ENCODE results near the gene THOC6. TPM values are rescaled to one million over a fixed set of nuclear protein-coding genes. Genes with fewer than 3 reads are reported as not detected.

THOC6 gene
- total and polyA plus RNA-seq, 9 of the 15 experiments (the other 6 are each of a cell fraction or from before 2014, with no cell fraction given), result 2.5 to 65.4 (median 42.3) TPM

DNA sequence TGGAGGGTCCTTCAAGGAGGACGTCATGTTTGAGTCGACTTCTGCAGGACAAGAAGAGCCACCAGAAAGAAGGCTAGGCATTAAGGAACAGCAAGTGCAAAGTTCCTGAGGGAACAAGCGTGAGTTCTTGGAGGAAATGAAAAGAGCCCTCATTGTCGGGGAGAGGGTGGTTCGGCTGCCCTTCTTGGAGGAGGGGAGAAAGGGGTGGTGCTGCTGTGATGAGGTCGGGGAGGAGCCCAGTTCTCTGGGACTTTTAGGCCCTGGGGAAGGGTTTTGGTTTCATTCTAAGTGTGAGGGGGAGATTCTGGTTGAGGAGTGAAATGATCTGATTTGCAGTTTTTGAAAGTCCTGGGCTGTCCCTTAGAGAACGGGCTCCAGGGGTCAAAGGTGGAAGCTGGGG, 8.8 kb downstream of the THOC6 start:
- Histone ChIP-seq H3K9me3 (replicated peaks; ENCODE audit: control insufficient read depth, insufficient read depth, low read depth, low read length) (no peaks in the 10 kb centered on the region), H3K9ac (ENCODE audit: insufficient read depth in 1 of 2, low read depth in 2 of 2, low read length in 2 of 2) (no peak overlapping the region), H3K27me3 (ENCODE audit: control insufficient read depth in 2 of 2, insufficient read depth in 2 of 2, low read length in 2 of 2) (peaks cover 43 to 71% of the 10 kb centered on the region in 2 experiments), H3K79me2 (ENCODE audit: control insufficient read depth, insufficient read depth, low read length) (no peaks in the 10 kb centered on the region), H3K4me1 (replicated peaks in 1 of 2; ENCODE audit: control insufficient read depth in 2 of 2, insufficient read depth in 2 of 2, low read length in 2 of 2) (peaks cover 15 to 51% of the 10 kb centered on the region in 2 experiments), H3K9me1 (ENCODE audit: control insufficient read depth, insufficient read depth, low read length) (no peaks in the 10 kb centered on the region), H3K4me3 (no peak overlapping the region), H3K4me2 (ENCODE audit: insufficient read depth, low read length) (no peak overlapping the region), H2AFZ (ENCODE audit: low read depth, low read length) (no peak overlapping the region), H3K36me3 (ENCODE audit: control insufficient read depth, insufficient read depth, low read length) (no peaks in the 10 kb centered on the region), H4K20me1 (replicated peaks; ENCODE audit: control insufficient read depth, insufficient read depth, low read length) (peaks cover 3% of the 10 kb centered on the region), H3K27ac (ENCODE audit: extremely low read depth, low read depth, low read length) (no peak overlapping the region)
- BruUV-seq (replicated peaks), result no TSS peak
- CTCF ChIA-PET (ENCODE audit: low intra/inter-chr PET ratio), result interaction anchor here (1.6 kb wide), 1 partner anchor 27 kb away, joined by 6 read pairs; no protein-coding TSS in a partner anchor
- no peak for DNase-seq (ENCODE audit: extremely low read depth in 1 of 4, low spot score in 3 of 4)
- WGBS (ENCODE audit: insufficient coverage, low coverage, missing lambda C conversion rate), result 4% methylated on average over 7 of the region's 7 CpGs
- TF ChIP-seq, protein P1, sequence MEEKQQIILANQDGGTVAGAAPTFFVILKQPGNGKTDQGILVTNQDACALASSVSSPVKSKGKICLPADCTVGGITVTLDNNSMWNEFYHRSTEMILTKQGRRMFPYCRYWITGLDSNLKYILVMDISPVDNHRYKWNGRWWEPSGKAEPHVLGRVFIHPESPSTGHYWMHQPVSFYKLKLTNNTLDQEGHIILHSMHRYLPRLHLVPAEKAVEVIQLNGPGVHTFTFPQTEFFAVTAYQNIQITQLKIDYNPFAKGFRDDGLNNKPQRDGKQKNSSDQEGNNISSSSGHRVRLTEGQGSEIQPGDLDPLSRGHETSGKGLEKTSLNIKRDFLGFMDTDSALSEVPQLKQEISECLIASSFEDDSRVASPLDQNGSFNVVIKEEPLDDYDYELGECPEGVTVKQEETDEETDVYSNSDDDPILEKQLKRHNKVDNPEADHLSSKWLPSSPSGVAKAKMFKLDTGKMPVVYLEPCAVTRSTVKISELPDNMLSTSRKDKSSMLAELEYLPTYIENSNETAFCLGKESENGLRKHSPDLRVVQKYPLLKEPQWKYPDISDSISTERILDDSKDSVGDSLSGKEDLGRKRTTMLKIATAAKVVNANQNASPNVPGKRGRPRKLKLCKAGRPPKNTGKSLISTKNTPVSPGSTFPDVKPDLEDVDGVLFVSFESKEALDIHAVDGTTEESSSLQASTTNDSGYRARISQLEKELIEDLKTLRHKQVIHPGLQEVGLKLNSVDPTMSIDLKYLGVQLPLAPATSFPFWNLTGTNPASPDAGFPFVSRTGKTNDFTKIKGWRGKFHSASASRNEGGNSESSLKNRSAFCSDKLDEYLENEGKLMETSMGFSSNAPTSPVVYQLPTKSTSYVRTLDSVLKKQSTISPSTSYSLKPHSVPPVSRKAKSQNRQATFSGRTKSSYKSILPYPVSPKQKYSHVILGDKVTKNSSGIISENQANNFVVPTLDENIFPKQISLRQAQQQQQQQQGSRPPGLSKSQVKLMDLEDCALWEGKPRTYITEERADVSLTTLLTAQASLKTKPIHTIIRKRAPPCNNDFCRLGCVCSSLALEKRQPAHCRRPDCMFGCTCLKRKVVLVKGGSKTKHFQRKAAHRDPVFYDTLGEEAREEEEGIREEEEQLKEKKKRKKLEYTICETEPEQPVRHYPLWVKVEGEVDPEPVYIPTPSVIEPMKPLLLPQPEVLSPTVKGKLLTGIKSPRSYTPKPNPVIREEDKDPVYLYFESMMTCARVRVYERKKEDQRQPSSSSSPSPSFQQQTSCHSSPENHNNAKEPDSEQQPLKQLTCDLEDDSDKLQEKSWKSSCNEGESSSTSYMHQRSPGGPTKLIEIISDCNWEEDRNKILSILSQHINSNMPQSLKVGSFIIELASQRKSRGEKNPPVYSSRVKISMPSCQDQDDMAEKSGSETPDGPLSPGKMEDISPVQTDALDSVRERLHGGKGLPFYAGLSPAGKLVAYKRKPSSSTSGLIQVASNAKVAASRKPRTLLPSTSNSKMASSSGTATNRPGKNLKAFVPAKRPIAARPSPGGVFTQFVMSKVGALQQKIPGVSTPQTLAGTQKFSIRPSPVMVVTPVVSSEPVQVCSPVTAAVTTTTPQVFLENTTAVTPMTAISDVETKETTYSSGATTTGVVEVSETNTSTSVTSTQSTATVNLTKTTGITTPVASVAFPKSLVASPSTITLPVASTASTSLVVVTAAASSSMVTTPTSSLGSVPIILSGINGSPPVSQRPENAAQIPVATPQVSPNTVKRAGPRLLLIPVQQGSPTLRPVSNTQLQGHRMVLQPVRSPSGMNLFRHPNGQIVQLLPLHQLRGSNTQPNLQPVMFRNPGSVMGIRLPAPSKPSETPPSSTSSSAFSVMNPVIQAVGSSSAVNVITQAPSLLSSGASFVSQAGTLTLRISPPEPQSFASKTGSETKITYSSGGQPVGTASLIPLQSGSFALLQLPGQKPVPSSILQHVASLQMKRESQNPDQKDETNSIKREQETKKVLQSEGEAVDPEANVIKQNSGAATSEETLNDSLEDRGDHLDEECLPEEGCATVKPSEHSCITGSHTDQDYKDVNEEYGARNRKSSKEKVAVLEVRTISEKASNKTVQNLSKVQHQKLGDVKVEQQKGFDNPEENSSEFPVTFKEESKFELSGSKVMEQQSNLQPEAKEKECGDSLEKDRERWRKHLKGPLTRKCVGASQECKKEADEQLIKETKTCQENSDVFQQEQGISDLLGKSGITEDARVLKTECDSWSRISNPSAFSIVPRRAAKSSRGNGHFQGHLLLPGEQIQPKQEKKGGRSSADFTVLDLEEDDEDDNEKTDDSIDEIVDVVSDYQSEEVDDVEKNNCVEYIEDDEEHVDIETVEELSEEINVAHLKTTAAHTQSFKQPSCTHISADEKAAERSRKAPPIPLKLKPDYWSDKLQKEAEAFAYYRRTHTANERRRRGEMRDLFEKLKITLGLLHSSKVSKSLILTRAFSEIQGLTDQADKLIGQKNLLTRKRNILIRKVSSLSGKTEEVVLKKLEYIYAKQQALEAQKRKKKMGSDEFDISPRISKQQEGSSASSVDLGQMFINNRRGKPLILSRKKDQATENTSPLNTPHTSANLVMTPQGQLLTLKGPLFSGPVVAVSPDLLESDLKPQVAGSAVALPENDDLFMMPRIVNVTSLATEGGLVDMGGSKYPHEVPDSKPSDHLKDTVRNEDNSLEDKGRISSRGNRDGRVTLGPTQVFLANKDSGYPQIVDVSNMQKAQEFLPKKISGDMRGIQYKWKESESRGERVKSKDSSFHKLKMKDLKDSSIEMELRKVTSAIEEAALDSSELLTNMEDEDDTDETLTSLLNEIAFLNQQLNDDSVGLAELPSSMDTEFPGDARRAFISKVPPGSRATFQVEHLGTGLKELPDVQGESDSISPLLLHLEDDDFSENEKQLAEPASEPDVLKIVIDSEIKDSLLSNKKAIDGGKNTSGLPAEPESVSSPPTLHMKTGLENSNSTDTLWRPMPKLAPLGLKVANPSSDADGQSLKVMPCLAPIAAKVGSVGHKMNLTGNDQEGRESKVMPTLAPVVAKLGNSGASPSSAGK (IDR thresholded peaks at IDR 0.05), result no peak
- peak in 1 of 2 experiments; percentile 32; a peak in 1 of 4 replicates for TF ChIP-seq KDM1A (IDR thresholded peaks at IDR 0.05)
- peak; percentile 29; the same call in 1 of the 2 replicates for TF ChIP-seq PHF21A (IDR thresholded peaks at IDR 0.05; ENCODE audit: borderline replicate concordance, low read depth)
- no peak for TF ChIP-seq ZNF695 (CRISPR knock-in tag; IDR thresholded peaks at IDR 0.05)
- intact Hi-C loops (cut with micrococcal nuclease) (no loop called here), in situ Hi-C loops (cut with MboI) (no loop called here)
- no peak for ATAC-seq
- FAIRE-seq, result no peak
- POLR2A ChIA-PET, result interaction anchor here (0.7 kb wide), 1 partner anchor 45 kb away, joined by 3 read pairs; no protein-coding TSS in a partner anchor

All from K562 (cell line).